ENCODE measurements around the gene DIPK1B. TPM values are rescaled to one million over a fixed set of nuclear protein-coding genes. Genes with fewer than 3 reads are reported as not detected.

The DIPK1B gene
- total and polyA plus RNA-seq, 10 of the 15 experiments (the other 5 are each of a cell fraction or from before 2014, with no cell fraction given): 0.08 to 0.28 (median 0.13) TPM; not detected in 3

- intact Hi-C loops (cut with micrococcal nuclease; ENCODE audit: unreplicated experiment) (no loop called here), in situ Hi-C loops (cut with MboI) (no loop called here)
- ChIA-PET CTCF (interaction anchor here (1.1 kb wide), 1 partner anchor 9 kb away, joined by 4 read pairs; no protein-coding TSS in a partner anchor), RAD21 (ENCODE audit: unreplicated experiment) (no interaction called here), SMC1A (ENCODE audit: uncharacterized antibody, unreplicated experiment) (no interaction called here), POLR2A (interaction anchor here (0.6 kb wide), 1 partner anchor 40 kb away, joined by 3 read pairs; no protein-coding TSS in a partner anchor)
- peak in 1 of 2 experiments; percentile 39; a peak in 1 of 4 replicates for TF ChIP-seq BHLHE40 (IDR thresholded peaks at IDR 0.05; ENCODE audit: borderline replicate concordance in 1 of 2, low read depth in 2 of 2, low read length in 1 of 2)
- no peak for TF ChIP-seq CEBPZ (IDR thresholded peaks at IDR 0.05; ENCODE audit: low read depth, low read length)
- TF ChIP-seq USF1 (IDR thresholded peaks at IDR 0.05; ENCODE audit: borderline replicate concordance, extremely low read length, insufficient read depth, low read depth, low read length): peak; percentile 44
- Histone ChIP-seq H3K27ac (ENCODE audit: control insufficient read depth, insufficient read depth) (no peak overlapping the region), H3K79me2 (ENCODE audit: control insufficient read depth, insufficient read depth, low read length) (peaks cover 21% of the 10 kb centered on the region), H2AFZ (ENCODE audit: control insufficient read depth, low read depth, low read length) (no peak overlapping the region), H3K27me3 (replicated peaks in 1 of 2; ENCODE audit: control insufficient read depth in 2 of 2, insufficient read depth in 2 of 2, low read length in 1 of 2) (no peaks in the 10 kb centered on the region), H3K4me3 (no peak overlapping the region), H3K4me1 (ENCODE audit: control insufficient read depth, insufficient read depth, low read length) (peaks cover 6% of the 10 kb centered on the region), H3K36me3 (ENCODE audit: control insufficient read depth in 2 of 2, insufficient read depth in 2 of 2, low read length in 1 of 2) (no peaks in the 10 kb centered on the region), H3K9me3 (replicated peaks; ENCODE audit: control insufficient read depth, insufficient read depth, low read length) (no peaks in the 10 kb centered on the region), H3K9ac (ENCODE audit: control insufficient read depth, insufficient read depth, low read length) (no peak overlapping the region), H3K4me2 (ENCODE audit: control insufficient read depth, insufficient read depth) (no peak overlapping the region), H4K20me1 (ENCODE audit: control insufficient read depth, insufficient read depth) (no peaks in the 10 kb centered on the region; the same call in 1 of the 2 replicates)
- FAIRE-seq (no peak), DNase-seq (ENCODE audit: low read depth, low spot score) (no peak), ATAC-seq (no peak)
- WGBS (ENCODE audit: insufficient coverage, insufficient replicate concordance, low lambda C conversion rate, missing lambda C conversion rate): 51% methylated on average over 14 of the region's 16 CpGs
- no TSS peak for BruUV-seq (replicated peaks)
These were observed 20.2 kb downstream of the DIPK1B start for GRCh38 chr9:136732444-136733178.

Measured in GM12878 (cell line).